GM18520 (cell line): Measurements from ENCODE around the gene ABHD6.
A peak's percentile ranks its signal among the peaks of the same experiment; 100 is the strongest.
"Not testable (repeated sequence)": the region's sequence is repeated elsewhere in the genome, so short reads cannot be mapped to it uniquely, and the experiment has no call there.

ENCODE experiments used
- ATAC-seq: cut with Tn5 transposase; IDR thresholded peaks from one replicate; pipeline ENCODE4 v1.9.1; 2021; ENCODE audit not compliant: unreplicated experiment

Gene ABHD6

DNA sequence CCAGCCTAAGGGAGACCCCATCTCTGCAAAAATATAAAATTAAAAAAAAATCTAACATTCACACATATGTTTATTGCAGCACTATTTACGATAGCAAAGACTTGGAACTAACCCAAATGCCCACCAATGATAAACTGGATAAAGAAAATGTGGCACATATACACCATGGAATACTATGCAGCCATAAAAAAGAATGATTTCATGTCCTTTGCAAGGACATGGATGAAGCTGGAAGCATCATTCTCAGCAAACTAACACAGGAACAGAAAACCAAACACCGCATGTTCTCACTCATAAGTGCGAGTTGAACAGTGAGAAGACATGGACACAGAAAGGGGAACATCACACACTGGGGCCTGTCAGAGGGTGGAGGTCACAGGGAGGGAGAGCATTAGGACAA is 35.8 kb downstream of the ABHD6 start:
- not testable (repeated sequence) for ATAC-seq

DNA sequence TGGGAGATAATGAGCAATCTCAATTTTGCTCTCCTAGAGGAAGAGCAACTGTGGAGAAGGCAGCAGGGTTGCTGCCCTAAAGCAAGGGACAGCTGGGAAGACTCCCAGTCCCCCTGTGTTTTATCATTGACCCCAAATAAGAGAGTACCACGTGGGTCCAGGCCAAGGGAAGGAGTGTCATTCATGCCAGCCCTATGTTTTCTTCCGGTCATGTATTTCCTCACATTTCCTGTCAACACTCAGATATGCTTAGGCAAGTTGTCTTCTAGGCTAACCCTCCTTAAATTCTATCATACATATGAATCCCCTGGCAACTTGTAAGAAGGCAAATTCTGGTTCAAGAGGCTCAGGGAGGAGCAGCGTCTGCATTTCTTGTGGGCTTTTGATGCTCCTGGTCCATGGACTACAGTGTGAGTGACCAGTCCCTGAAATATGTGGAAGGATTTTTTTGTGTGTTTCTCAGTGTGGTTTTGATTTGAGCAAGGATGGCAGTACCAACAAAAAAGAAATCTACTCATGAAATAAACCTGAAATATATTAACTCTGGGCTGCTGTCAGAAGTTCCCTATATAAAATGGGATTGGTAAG is 36.5 kb downstream of the ABHD6 start:
- no peak for ATAC-seq

DNA sequence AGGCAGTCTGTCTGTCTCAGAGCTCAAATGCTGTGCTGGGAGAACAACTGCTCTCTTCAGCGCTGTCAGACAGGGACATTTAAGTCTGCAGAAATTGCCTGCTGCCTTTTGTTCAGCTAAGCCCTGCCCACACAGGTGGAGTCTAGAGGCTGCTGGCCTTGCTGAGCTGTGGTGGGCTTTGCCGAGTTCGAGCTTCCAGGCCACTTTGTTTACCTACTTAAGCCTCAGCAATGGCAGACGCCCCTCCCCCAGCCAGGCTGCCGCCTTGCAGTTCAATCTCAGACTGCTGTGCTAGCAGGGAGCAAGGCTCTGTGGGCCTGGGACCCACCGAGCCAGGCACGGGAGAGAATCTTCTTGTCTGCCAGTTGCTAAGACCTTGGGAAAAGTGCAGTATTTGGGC is 43.5 kb downstream of the ABHD6 start:
- ATAC-seq: no peak

DNA sequence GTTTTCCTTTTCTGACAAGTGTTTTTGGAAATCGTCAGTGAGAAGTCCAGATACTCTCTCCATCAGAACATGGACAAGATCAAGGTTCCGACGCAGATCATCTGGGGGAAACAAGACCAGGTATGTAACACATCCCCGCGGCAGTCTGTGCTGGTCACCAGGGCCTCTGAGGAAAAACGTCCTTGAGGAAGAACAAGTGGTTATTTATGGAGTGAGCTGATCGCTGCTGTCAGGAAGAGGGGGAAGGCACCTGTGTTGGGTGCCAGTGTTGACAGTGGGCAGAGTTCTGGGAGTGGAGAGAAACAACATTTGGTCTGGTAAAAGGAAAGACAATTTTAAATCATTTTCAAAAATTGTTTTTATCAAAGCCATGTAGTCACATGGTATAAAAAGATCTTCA is 47.7 kb downstream of the ABHD6 start:
- no peak for ATAC-seq

DNA sequence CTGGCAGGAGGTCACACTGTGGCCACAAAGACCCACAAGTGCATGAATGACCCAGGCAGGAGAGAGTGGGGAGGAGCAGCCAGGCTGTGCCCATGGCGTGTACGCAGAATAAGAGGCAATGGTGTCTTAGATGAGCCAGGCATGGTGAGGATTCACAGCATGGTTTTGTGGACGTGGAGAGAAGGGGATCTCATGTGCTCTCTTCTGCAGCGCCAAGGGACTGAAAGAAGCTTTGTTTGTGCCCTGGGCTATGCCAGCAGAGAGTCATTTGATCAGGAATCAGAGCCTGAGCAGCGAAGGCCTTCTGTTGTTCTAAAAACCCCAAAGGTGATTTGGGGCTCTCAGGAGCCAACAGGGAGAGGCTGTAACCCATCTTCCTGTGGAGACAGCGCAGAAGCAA is 49.8 kb downstream of the ABHD6 start:
- ATAC-seq: no peak

DNA sequence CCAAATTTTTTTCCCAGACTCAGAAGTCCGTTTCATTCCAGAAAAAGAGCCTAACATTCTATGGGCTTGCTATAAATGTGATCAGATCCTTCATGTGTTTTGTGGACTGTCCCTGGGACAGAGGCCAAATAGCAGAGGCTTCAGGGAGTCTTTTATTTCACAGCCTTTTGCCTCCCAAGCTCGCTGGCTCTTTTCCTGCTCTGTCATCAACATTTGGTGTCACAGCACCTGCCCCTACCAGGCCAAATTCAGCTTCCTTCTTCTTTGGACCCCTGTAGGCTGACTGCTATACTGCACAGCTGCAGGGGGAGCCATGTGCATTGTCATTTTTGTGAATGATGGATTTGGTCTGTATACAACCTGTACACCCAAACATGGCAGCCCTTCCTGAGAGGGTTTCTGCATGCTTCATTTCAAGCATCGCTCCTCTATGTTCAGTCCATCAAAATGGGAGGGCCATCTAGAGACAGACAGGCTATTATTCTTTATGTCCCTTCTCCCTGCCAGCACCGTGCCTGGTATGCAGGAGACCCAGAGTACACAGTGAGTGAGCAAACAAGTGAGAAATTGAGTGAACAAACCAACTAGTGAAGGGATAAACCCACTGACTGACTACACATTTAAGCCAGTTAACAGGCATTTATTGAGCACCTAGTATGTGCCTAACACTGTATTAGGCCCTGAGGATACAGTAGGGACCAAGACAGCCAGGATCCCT is 50.6 kb downstream of the ABHD6 start:
- no peak for ATAC-seq

DNA sequence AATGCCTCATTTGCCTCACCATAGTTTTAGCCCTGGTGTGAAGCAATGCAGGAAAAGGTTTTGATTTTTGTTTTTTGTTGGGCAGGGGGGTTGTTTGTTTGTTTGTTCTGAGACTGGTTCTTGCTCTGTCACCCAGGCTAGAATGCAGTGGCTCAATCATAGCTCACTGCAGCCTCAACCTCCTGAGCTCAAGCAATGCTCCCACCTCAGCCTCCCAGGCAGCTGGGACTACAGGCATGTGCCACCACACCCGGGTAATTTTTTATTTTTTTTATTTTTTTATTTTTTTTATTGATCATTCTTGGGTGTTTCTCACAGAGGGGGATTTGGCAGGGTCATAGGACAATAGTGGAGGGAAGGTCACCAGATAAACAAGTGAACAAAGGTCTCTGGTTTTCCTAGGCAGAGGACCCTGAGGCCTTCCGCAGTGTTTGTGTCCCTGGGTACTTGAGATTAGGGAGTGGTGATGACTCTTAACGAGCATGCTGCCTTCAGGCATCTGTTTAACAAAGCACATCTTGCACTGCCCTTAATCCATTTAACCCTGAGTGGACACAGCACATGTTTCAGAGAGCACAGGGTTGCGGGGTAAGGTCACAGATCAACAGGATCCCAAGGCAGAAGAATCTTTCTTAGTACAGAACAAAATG is 51.5 kb downstream of the ABHD6 start:
- ATAC-seq: not testable (repeated sequence)

DNA sequence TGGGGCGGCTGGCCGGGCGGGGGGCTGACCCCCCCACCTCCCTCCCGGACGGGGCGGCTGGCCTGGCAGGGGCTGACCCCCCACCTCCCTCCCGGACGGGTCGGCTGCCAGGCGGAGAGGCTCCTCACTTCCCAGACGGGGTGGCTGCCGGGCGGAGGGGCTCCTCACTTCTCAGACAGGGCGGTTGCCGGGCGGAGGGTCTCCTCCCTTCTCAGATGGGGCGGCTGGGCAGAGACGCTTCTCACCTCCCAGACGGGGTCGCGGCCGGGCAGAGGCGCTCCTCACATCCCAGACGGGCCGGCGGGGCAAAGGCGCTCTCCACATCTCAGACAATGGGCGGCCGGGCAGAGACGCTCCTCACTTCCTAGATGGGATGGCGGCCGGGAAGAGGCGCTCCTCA is 52.9 kb downstream of the ABHD6 start:
- ATAC-seq: not testable (repeated sequence)

DNA sequence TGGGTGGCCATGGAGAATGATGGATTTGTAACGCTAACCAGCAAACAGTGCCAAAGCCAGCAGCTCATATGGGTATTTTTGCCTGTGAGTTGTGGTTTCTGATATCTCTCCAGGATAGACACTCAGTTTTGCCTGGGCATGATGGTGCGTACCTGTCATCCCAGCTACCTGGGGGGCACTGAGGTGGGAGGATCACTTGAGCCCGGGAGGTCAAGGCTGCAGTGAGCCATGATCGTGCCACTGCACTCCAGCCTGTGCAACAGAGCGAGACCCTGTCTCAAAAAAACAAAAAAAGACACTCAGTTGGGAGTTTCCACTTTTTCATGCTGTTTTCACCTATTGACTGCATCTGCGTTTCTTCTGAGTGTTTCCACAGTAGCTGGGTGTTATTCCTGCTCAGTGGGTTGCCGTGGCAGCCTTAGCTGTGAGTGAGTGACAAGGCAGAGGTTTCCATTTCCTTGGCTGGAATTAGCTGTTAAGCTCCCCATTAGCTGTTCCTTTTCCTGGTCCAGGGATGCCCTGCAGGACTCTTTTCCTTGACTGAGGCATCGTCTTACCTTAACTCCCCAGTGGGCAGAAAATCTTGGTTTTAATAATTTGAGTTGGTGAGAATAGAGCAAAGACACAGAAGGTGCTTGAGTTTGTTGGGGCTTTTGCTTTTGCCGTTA is 54.2 kb downstream of the ABHD6 start:
- ATAC-seq: no peak

DNA sequence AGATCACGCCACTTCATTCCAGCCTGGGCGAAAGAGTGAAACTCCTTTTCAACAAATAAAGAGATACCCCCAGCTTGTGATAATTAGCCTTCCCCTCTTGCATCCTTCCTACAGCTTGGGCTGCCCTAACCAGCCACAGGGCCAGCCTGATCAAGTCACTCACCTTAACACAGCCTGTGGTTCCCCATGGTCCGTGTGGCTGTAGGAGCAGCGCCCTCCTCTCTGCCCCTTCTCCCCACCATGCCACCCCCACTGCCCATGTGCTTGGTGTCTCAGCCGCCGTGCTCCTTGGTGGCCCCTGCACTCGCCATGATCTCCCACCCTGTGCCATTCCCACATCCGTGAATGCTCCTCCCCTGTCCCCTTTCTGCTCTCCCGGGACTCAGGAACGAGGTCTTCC is 55.3 kb downstream of the ABHD6 start:
- no peak for ATAC-seq

DNA sequence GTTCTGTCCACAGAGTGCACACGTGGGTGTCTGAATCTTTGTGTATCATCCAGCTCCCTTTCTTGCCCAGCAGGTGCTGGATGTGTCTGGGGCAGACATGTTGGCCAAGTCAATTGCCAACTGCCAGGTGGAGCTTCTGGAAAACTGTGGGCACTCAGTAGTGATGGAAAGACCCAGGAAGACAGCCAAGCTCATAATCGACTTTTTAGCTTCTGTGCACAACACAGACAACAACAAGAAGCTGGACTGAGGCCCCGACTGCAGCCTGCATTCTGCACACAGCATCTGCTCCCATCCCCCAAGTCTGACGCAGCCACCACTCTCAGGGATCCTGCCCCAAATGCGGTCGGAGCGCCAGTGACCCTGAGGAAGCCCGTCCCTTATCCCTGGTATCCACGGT is 55.9 kb downstream of the ABHD6 start:
- no peak for ATAC-seq

DNA sequence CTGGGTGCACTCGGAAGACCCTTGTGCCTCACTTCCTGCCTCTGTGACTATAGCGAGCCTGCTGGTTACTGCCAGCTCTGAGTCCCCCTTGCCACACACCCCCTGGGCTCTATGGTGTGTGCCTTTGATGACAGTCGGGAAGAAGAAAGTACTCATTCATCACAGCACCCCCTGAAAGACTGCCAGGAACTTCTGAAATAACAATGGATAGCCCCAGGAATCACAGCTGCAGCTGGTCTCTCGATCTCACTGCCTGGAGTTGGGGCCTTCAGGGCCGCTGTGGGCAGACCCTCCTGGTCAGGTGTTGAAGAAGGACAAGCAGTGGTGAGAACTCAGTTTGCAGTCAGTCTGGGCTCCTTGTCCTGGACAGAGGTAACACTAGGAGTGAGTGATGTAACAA is 58.7 kb downstream of the ABHD6 start:
- no peak for ATAC-seq

DNA sequence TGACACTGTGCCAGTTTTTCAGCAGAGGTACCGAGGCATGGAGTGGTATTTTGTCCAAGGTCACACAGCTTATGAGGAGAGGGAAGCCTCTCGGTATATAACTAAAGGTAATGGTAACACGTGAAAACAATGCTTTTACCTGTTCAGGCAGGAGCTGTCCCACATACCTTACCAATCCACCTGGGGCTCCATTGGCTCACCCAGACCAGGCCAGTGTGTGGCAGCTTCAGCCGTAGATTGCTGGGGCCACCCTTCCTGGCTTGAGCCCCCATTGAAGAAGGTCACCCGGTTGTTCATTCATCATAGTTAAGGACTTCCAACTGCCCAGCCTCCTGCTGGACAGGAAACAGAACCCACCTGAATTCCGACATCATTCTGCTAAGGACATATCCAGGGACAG is 59.3 kb downstream of the ABHD6 start:
- no peak for ATAC-seq

DNA sequence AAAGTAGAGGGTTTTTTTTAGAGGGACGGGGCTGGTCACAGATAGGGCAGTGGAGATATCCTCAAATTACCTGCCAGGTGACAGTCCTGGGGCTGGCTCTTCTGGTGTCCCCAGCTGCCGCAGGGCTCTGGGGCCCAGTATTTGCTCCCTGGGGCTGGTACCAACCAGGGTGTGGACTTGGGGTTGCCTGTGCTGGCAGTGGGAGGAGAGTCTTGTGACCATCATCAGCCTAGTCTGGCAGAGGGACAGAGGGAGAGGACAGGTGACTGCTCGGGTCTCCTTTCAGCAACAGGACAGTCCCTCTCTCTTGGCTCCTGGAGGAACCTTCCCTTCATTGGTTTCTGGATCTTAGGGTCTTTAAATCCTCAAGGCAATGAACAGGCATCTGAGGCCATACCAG is 60.6 kb downstream of the ABHD6 start:
- no peak for ATAC-seq

DNA sequence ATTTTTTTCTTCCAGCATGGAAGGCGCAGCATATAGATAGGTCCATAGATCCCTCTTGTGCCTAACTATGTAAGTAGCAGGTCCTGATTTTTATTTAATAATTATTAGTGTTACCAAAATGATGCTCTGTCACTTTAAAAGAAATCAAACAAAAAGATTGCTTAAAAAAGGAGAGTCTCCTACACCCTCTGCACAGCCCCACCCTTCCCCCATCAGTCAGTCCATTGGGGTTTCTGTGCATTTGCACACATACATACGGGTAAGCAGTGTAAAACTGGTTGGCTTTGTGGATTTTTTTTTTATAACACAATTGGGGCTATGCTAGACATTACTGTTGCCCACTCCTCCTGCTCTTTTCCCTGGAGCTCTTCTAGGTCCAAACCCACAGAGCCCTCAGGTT is 61.5 kb downstream of the ABHD6 start:
- ATAC-seq: no peak

DNA sequence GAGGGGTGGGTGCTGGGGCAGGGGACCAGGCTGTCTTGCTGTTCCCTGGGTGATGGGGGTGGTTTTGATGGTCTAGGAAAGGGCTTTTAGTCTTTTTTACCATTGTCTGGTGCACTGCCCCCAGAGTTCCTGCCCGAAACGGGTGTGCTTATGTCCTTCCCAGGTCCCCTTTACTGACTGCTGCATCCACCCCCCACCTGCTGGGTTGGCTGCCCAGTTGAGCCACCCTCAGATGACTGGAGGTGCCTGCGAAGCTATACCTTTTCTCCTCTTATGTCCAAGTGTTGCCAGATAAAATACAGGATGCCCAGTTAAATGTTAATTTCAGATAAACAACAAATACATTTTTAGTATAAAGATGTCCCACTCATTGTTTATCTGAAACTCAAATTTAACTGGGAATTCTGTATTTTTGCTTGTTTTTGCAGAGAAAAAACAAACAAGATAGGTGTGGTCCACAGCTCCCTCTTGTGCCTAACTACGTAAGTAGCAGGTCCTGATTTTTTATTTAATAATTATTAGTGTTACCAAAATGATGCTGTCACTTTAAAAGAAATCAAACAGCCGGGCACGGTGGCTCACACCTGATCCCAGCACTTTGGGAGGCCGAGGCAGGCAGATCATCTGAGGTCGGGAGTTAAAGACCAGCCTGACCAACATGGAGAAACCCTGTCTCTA is 62.4 kb downstream of the ABHD6 start:
- ATAC-seq: no peak

DNA sequence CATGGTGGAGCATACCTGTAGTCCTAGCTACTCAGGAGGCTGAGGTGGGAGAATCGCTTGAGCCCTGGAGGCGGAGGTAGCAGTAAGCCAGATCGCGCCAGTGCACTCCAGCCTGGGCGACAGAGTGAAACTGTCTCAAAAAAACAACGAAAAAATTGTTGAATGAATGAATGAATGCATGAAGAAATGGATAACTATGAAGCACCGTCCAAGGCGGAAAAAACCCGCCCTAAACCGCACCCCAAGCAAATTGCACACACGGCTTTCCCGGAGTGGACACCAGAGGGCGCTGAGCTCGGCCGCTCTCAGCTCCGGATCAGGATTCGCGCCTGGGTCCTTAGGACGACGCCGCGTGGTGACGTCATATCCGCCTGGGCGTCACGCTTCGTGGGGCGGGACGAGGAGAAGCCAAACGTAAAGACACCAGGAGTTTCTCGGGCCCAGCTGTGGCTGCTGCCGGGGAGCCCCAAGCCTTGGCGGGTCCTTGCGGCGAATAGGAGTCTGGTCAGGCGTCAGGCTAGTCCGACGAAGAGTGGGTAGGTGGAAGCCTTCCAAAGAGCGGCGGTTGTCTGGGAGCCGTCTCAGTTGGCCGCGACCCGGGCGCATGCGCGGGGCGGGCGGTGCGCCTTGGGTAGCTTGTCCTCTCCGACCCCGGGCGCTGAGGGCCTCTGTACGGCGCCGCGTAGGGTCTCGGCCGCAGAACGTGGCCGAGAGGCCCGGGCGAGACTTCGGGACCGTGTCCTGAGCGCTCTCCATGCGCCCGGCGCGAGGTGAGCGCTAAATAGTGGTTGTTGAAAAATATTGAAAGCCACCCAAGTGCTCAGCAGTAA is 68.5 kb downstream of the ABHD6 start, which contains the start of the genes HTD2 and RPP14:
HTD2 (plus strand) TSS at position 639 of the 830 bp plus-strand sequence. CDS start 11,094 bp downstream, outside the sequence.
RPP14 (plus strand) TSS at position 364 of the 830 bp plus-strand sequence. CDS start 4,085 bp downstream, outside the sequence.
- peak; percentile 77 for ATAC-seq

DNA sequence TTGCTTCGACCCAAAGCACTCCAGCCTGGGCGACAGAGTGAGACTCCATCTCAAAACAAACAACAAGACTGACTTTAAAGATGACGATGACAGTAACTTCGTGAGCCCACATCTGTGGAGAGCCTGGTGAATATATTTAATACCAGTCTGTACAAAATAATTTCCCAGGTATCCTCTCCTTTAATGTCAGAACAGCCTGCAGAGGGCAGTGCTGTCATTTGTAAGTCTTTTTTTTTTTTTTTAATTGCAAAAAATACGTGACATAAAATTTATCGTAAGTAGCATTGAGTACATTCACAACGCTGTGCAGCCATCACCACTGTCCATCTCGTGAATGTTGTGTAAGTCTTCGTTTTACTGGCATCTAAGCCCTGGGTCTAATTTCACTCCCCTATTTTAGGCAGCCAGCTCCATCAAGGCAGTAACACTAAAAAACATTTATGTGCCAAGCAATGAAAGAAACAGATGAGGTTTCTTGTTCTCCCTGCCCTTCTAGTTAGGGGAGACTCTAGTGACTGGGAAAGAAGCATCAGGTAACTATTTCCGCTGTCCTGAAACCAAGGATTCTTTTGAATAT is 70.1 kb downstream of the ABHD6 start:
- no peak for ATAC-seq

DNA sequence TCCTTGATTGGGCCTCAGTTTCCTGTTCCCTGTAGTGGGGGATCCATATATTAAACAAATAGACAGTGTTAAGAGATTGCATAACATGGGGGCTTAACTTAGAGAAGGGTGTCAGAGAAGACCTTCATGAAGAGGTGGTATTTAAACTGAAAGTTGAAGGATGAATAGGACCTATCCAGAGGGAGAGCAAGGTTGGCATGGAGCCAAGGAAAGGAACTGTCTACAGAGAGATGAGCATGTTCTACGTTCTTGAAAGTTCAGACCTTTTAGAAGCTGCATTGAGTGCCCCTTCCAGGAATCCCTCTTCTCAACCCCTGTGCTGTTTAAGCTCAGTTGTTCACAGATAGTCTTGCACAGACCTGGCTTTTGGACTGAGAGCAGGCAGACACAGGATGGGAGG is 71.1 kb downstream of the ABHD6 start:
- ATAC-seq: no peak

DNA sequence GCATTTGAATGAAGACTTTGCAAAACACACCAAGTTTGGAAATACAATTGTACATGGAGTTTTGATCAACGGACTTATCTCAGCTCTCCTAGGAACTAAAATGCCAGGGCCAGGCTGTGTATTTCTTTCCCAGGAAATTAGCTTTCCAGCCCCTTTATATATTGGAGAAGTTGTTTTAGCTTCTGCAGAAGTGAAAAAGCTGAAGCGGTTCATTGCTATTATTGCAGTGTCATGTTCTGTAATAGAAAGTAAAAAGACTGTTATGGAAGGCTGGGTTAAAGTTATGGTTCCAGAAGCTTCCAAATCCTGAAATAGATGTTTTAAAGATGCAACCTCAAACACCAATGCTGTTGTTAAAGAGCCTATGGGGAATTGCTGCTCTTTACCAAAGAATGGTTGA is 80.2 kb downstream of the ABHD6 start:
- ATAC-seq: no peak
